Frontal cortex (tissue), 4 donors: ENCODE results near the gene BRSK2. TPM values are rescaled to one million over a fixed set of nuclear protein-coding genes. Genes with fewer than 3 reads are reported as not detected.

ENCODE experiments used
- DNase-seq, 2 donors: peaks; one replicate each; pipeline ENCODE4 v3.0.0; 2012; ENCODE audit warnings: low spot score in 2 of 2
- FAIRE-seq: peaks from 2 replicates; lab custom pipeline; 2012; peaks lifted over from hg19 to GRCh38; lab: Jason Lieb, UNC
- total RNA-seq: library from RNA; depleted of rRNA; stranded (reverse); fragments of >200 nt; gene quantifications from one replicate; pipeline ENCODE4 v1.2.3, GENCODE V29; 2014
- donor health status: control.
- donor health status: control.
- donor health status: control.

BRSK2 gene
- total RNA-seq, 1 donor from 2014 or later = 35.9 TPM

GRCh38 chr11:1445741-1446445 lies 56.2 kb downstream of the BRSK2 start:
- FAIRE-seq = no peak
- no peak for DNase-seq

- FAIRE-seq (no peak), DNase-seq (no peak)
These were observed 56.9 kb downstream of the BRSK2 start for GRCh38 chr11:1446623-1447022.

- DNase-seq (peak; percentile 65 to 82), FAIRE-seq (no peak)
These were observed 58.4 kb downstream of the BRSK2 start for GRCh38 chr11:1447845-1448825.

GRCh38 chr11:1448882-1449281 lies 59.1 kb downstream of the BRSK2 start:
- peak; percentile 67 to 68 for DNase-seq
- FAIRE-seq = no peak

GRCh38 chr11:1449490-1450243 lies 59.9 kb downstream of the BRSK2 start:
- DNase-seq (no peak), FAIRE-seq (no peak)

GRCh38 chr11:1450344-1450875 lies 60.7 kb downstream of the BRSK2 start:
- DNase-seq (no peak), FAIRE-seq (no peak)

GRCh38 chr11:1450949-1451710 lies 61.4 kb downstream of the BRSK2 start:
- no peak for FAIRE-seq
- DNase-seq = no peak

GRCh38 chr11:1451781-1452470 lies 62.2 kb downstream of the BRSK2 start:
- no peak for DNase-seq
- FAIRE-seq = no peak

- FAIRE-seq (no peak), DNase-seq (no peak)
These were observed 63.0 kb downstream of the BRSK2 start for GRCh38 chr11:1452744-1453143.

GRCh38 chr11:1453611-1454034 lies 63.9 kb downstream of the BRSK2 start:
- DNase-seq = peak in 1 of 2 donors; percentile 66
- no peak for FAIRE-seq

- DNase-seq = no peak
- no peak for FAIRE-seq
These were observed 64.8 kb downstream of the BRSK2 start for GRCh38 chr11:1454576-1454975.

- FAIRE-seq (no peak), DNase-seq (no peak)
These were observed 65.5 kb downstream of the BRSK2 start for GRCh38 chr11:1455032-1455762.

- no peak for FAIRE-seq
- no peak for DNase-seq
These were observed 66.0 kb downstream of the BRSK2 start for GRCh38 chr11:1455763-1456060.

GRCh38 chr11:1456176-1456575 lies 66.4 kb downstream of the BRSK2 start:
- DNase-seq (no peak), FAIRE-seq (no peak)

- DNase-seq = no peak
- FAIRE-seq = no peak
These were observed 67.0 kb downstream of the BRSK2 start for GRCh38 chr11:1456596-1457325.

GRCh38 chr11:1457326-1457680 lies 67.6 kb downstream of the BRSK2 start:
- DNase-seq (no peak), FAIRE-seq (no peak)

- FAIRE-seq (no peak), DNase-seq (no peak)
These were observed 68.1 kb downstream of the BRSK2 start for GRCh38 chr11:1457856-1458255.
